ENCODE results near the gene FPGS.

Gene FPGS

GRCh38 chr9:127826253-127826913, 23.7 kb downstream of the FPGS start:
- intact Hi-C loops (cut with DNase I; ENCODE audit: low total_unique reads) = no loop called here
- no peaks in the 10 kb centered on the region for H3K9me3 ChIP-seq
- no peak for DNase-seq
- H3K27me3 ChIP-seq = no peaks in the 10 kb centered on the region
- H3K36me3 ChIP-seq = peaks cover 0 to 40% (median 12%) of the 10 kb centered on the region in 3 donors
- peak overlapping the region; percentile 14 to 68 for H3K27ac ChIP-seq
- H3K4me1 ChIP-seq = peaks cover 0 to 30% (median 14%) of the 10 kb centered on the region in 4 donors
- TF ChIP-seq, protein P1, sequence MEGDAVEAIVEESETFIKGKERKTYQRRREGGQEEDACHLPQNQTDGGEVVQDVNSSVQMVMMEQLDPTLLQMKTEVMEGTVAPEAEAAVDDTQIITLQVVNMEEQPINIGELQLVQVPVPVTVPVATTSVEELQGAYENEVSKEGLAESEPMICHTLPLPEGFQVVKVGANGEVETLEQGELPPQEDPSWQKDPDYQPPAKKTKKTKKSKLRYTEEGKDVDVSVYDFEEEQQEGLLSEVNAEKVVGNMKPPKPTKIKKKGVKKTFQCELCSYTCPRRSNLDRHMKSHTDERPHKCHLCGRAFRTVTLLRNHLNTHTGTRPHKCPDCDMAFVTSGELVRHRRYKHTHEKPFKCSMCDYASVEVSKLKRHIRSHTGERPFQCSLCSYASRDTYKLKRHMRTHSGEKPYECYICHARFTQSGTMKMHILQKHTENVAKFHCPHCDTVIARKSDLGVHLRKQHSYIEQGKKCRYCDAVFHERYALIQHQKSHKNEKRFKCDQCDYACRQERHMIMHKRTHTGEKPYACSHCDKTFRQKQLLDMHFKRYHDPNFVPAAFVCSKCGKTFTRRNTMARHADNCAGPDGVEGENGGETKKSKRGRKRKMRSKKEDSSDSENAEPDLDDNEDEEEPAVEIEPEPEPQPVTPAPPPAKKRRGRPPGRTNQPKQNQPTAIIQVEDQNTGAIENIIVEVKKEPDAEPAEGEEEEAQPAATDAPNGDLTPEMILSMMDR (IDR thresholded peaks at IDR 0.05) = no peak
- H3K4me3 ChIP-seq = no peak overlapping the region

- Histone ChIP-seq H3K4me1 (peaks cover 0 to 50% (median 21%) of the 10 kb centered on the region in 4 donors), H3K4me3 (peak overlapping the region; percentile 28 to 41), H3K27me3 (no peaks in the 10 kb centered on the region), H3K27ac (peak overlapping the region; percentile 68 to 69), H3K36me3 (peaks cover 0 to 30% (median 12%) of the 10 kb centered on the region in 3 donors), H3K9me3 (no peaks in the 10 kb centered on the region)
- DNase-seq = peak; percentile 90 to 93
- TF ChIP-seq, protein P1 (IDR thresholded peaks at IDR 0.05) = peak in 1 of 2 experiments; percentile 6
- intact Hi-C loops (cut with DNase I; ENCODE audit: low total_unique reads) = no loop called here
These were observed 25.8 kb downstream of the FPGS start for GRCh38 chr9:127828262-127829031.

DNA sequence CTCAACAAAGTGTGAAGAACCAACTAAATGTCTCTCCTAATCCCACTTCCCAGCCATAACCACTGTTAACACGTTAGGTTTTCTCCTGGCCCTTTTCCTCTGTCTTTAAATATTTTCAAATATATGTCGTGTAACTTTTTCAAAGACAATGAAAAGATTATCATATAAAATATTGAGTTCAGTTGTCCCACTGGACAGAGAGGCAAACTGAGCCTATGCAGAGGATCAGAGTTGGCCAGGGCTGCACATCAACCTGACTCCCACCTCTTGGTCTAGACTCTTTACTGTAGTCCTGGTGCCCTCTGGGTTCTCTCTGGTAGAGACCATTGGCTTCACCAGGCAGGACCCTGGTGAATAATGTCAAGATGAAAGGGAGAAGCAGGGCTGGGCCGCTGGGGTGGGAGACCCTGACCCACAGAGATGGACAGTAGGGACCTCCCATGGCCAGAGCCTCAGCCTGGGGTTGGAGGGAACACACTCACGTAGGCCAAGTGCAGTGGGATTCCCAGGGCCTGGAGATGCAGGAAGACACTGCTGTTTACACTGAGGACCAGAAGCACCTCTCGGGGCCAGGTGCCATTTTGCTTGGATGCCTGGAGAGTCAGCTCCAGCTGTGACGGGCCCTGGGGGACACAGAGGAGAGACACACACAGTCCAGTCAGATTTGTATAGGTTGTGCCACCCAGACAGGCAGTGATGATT, 26.7 kb downstream of the FPGS start:
- Histone ChIP-seq H3K36me3 (peaks cover 0 to 24% (median 5%) of the 10 kb centered on the region in 3 donors), H3K4me1 (peaks cover 0 to 59% (median 25%) of the 10 kb centered on the region in 4 donors), H3K9me3 (no peaks in the 10 kb centered on the region), H3K4me3 (no peak overlapping the region), H3K27ac (peak overlapping the region; percentile 68 to 69), H3K27me3 (no peaks in the 10 kb centered on the region)
- intact Hi-C loops (cut with DNase I; ENCODE audit: low total_unique reads) = no loop called here
- no peak for DNase-seq
- TF ChIP-seq, protein P1 (IDR thresholded peaks at IDR 0.05) = no peak

GRCh38 chr9:127832248-127832647, 29.6 kb downstream of the FPGS start:
- intact Hi-C loops (cut with DNase I; ENCODE audit: low total_unique reads) = no loop called here
- Histone ChIP-seq H3K4me1 (peaks cover 5 to 81% (median 45%) of the 10 kb centered on the region in 4 donors), H3K9me3 (no peaks in the 10 kb centered on the region), H3K27ac (peak overlapping the region; percentile 53 to 86), H3K36me3 (no peaks in the 10 kb centered on the region), H3K27me3 (no peaks in the 10 kb centered on the region), H3K4me3 (no peak overlapping the region)
- peak in 1 of 2 donors; percentile 71 for DNase-seq
- TF ChIP-seq, protein P1 (IDR thresholded peaks at IDR 0.05) = no peak

GRCh38 chr9:127833555-127833954, 30.9 kb downstream of the FPGS start:
- Histone ChIP-seq H3K27me3 (no peaks in the 10 kb centered on the region), H3K27ac (peak overlapping the region; percentile 56 to 86), H3K4me1 (peaks cover 5 to 81% (median 50%) of the 10 kb centered on the region in 4 donors), H3K9me3 (no peaks in the 10 kb centered on the region), H3K36me3 (no peaks in the 10 kb centered on the region), H3K4me3 (no peak overlapping the region)
- no peak for DNase-seq
- TF ChIP-seq, protein P1 (IDR thresholded peaks at IDR 0.05) = no peak
- intact Hi-C loops (cut with DNase I; ENCODE audit: low total_unique reads) = no loop called here
